HG02763 (cell line): ENCODE results near the gene MYO16.

Experiments
- ATAC-seq: cut with Tn5 transposase; IDR thresholded peaks from one replicate; pipeline ENCODE4 v1.9.1; 2021; ENCODE audit warnings: mild to moderate bottlenecking, moderate library complexity; ENCODE audit not compliant: unreplicated experiment

Gene MYO16

DNA sequence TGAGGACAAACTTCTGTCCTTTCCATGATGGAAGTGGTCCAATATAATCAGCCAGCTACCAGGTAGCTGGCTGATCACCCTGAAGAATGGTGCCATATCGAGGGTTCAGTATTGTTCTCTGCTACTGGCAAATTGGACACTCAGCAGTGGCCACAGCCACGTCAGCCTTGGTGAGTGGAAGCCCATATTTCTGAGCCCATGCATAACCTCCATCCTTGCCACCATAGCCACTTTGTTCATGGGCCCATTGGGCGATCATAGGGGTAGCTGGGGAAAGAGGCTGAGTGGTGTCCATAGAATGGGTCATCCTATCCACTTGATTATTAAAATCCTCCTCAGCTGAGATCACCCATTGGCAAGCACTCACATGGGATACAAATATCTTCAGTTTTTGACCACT lies 591.2 kb downstream of the MYO16 start:
- ATAC-seq: no peak

DNA sequence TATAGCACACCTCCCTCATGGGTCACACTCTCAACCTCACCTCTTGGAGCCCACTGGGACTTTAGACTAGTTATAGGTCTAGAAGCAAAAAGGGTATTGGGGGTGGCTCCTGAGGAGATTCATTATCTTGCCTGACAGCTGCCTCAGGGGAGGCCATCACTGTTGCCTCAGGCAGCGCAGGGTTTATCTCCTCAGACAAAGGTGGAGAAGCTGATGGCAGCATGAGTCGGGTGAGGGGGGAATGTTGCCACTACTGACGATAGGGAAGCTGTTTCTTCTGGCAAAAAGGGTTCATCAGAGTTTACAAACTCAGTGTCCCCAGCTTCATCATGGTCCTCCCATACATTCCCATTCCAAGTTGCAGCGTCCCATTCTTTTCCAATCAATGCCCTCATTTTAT lies 594.6 kb downstream of the MYO16 start:
- ATAC-seq: no peak

DNA sequence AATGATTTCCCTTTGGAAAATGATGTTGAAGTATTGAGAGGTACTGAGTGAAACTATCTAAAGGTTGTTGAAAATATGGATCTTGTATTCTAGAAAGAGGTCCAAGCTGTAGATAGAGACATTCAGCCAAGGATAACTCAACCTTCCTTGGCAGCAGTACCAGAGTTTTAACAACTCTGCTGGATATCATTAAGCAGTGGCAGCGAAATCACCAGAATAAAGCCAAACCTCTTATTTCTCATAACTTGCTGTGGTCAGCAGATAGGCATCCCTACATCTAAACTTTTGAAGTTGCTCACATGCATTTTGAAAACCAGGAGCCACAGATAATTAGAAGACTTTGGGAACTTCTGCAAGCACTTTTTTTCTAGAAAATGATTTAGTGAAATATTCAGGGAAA lies 597.2 kb downstream of the MYO16 start:
- ATAC-seq: no peak

DNA sequence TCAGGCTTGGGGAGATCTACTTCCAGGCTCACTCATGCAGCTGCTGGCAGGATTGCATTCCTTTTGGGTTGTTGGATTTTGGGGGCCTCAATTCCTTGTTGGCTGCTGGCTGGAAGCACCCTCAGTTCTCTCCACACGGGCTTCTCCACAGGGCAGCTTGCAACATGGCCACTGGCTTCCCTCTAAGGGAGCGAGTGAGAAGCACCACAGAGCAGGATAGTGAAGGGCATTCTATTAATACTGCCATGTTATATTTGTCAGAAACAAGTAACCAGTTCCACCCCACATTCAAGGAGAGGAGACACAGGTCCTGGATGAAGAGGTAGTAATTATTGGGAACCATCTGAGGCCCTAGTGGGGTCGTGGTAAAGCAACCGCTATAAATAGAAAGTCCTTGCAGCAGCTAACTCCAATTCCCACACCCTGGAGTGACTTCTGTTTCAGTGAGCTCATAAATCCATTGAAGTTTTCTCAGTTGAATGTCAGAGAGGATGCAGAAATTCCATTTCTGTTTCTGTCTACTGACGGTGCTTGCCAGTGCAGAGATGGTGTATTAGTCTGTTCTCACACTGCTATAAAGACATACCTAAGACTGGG lies 598.0 kb downstream of the MYO16 start:
- no peak for ATAC-seq

DNA sequence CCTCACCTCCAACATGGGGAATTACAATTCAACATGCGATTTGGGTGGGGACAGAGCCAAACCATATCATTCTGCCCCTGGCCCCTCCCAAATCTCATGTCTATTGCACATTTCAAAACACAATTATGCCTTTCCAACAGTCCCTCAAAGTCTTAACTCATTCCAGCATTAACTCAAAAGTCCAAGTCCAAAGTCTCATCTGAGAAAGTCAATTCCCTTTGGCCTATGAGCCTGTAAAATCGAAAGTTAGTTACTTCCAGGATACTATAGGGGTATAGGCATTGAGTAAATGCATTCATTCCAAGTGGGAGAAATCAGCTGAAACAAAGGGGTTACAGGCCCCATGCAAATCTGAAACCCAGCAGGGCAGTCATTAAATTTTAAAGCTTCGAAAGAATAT lies 598.8 kb downstream of the MYO16 start:
- ATAC-seq: no peak

DNA sequence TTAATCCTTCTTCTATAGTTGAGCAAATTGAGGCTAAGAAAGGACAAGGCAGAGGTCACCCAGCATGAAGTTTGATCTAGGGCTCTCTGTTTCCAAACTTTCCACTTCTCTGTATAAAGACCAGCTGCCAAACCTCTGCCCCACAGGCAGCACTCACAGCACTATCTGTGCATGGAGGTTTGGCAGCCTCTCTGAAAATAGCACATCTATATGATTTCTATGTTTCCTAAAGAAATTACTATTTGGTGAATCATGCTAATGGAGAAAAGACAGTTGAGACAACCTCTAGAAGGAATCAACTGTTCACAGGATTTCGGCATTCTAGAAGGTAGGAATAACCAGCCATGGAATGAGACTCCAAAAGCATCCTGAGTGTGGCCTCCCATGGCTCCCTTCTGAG lies 602.5 kb downstream of the MYO16 start:
- ATAC-seq: no peak

DNA sequence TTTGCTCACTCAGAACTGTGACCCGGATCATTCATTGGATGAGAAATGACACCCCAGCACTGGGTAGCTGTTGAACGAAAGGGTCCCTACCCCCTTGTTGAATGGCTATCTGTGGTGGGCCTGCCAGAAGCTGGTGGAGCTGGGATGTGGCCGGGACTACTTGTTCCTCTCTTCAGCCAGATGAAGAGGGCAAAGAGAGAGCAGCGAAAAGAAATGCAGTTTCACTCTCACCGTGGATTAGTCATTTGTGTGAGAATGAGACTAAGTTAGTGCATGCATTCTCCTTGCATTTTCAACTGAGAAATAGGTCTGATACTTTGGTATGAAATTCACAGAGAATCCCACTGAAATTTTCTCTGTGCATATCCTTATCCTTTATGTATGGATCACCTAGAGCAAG lies 603.9 kb downstream of the MYO16 start:
- no peak for ATAC-seq

DNA sequence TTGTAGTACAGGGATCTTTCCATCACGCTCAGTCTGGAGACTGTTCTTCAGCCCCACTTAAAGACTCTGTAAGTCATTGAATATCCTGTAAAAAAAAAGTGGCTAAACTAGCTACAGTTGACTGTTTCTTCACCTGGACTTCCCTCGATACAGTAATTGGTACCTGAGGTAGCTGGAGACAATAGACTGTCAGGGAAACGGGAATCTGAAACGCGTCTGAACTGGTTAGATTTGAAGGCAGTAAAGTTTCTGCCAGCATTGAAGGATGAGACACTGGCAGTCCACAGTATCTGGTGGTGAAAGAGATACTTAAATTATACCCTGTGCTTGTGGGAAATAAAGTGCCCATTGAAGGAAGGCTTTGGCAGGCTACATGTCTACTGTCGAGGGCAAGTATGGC lies 606.5 kb downstream of the MYO16 start:
- ATAC-seq: no peak

DNA sequence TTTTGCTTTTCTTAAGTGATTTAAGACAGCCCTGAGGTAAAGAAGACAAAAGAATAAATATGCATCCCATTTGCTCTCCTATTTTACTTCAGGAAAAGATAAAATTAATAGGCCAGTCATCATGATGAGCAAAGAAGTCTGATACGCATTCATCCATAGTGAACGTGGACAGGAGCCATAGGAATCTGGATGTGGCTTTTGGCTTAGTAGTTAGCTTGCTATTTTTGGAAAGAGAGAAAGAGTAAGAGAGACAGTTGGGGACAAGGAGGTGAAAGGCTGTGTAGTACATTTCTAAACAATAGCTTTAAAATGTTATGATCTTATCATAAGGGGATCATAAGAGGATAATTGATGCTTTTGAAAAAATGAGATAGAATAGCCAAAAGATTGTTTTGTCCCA lies 611.7 kb downstream of the MYO16 start:
- ATAC-seq: no peak

DNA sequence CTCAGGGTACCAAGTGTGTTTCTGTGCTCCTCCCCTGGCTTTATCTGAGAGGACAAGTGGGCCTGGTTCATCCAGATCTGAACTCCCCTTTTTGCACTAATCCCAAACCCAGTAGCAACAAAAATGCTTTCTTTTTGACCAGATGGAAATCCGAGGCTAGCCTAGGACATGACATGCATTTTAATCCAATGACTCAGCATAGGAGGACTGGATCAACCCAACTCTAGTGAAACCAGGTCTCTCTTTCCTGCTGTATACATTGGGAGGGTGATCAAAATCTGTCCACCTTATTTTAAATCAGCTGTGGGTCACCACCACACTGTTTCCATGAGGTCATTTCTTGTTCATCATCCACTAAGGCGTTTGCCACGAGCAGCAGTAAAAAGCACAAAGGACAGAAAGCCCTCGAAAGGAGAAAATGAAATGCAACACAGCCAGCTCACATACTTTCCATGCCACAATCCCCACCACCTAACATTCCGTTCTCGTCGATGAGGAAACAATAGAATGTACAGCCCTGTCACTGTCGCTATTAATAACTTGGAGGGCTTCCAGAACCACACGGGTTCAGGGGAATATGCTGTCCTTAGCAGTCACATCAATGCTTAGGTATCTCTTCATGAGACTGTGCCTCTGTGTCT lies 614.0 kb downstream of the MYO16 start:
- no peak for ATAC-seq

DNA sequence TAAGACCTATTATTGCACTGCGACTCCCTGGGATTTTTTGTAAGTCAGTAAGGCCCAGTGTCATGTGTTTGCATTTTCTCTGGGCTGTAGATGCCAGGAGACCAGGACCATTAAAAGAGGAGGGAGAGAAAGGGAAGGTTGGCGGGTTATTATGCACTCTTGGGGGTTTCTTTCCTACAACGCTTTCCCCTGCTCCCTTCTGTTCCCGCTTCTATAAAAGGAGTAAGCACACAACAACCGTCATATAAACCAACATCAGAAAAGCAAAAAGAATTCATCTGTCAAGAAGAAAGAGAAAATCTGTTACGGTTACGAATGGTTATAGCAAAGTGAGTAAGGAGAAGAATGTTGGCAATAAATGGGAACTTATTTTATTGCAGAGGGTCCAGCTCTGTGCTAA lies 615.2 kb downstream of the MYO16 start:
- ATAC-seq: no peak

DNA sequence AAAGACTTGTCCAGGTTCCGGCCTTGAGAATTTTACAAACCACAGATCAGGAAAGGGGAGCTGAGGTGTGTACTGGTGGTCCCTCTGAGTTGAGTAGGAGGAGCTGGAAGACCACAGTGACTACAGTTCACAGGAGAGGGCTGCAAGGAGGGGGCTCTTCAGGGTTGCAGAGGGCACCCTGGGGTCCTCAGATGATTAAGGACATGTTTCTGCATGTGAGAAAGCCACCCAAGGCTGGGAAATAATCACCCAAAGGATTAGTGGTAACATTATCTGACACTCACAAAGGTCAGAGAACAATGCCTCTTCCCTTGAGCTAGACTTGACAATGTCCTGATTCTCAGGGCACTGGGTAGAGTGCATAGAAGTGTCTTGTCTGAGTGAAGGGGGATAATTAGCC lies 616.6 kb downstream of the MYO16 start:
- no peak for ATAC-seq

DNA sequence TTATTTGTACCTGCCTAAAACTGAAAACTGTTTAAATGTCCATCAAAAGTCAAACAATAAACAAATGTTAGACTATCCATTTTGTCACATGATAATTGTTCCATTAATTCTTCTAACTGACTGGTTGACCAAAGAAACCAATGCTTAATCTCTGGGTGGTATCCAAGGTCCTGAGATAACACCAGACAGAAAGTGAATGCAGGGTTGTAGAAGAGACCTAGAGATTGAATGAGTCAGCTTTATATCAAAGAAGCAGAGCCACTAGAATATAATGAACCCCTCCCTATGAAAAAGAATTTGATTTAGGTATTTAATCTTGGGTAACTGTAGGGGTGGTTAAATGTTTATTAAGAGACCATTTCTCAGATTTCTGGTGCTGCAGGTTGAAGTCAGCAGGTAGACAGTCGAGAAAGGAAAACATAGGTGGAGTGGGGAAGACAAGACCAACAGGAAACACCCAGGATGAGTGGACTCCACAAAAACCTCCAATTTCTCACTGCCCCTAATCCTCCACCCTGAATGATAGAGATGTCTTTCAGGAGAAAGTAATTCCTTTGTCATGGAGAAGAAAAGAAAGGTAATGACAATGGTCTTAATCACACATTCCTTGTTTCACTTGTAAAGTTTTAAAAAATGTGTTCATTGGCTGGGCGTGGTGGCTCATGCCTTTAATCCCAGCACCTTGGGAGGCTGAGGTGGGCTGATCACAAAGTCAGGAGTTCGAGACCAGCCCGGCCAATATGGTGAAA lies 620.5 kb downstream of the MYO16 start:
- ATAC-seq: no peak

DNA sequence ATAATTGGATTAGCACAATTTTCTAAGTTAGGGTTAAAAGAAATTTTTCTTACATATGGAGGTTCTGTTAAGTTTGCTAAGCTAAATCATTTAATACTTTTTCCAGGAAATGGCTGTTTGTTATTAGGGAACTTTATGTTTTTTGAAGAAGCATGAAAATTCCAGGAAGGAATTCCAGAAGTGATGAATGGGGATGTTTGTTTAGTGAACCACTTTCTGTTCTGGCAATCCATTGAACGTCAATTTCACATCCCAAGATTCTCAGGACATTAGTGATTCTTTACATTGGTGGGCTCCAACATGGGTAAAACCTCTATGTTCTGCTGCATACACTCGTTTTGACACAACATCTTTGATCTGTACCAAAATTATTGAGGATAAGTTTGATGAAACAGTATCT lies 622.5 kb downstream of the MYO16 start:
- no peak for ATAC-seq

DNA sequence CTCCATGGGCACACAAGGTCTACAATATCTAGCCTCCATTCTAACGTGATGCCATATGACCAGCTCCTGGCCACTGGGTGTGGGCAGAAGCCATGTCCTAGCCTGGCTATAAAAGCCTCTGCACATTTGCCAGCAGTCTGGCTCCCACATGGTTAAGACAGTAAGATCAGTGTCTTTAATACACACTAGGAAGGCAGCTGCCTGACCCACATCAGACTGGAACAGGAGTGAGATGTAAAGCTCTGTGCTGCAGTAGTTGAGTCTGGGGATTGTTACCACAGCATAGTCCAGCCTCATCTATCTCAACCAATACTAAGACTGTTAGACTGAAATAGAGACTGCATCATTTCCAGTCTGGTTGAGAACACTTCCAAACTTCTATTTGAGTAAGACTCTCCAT lies 623.9 kb downstream of the MYO16 start:
- ATAC-seq: no peak

DNA sequence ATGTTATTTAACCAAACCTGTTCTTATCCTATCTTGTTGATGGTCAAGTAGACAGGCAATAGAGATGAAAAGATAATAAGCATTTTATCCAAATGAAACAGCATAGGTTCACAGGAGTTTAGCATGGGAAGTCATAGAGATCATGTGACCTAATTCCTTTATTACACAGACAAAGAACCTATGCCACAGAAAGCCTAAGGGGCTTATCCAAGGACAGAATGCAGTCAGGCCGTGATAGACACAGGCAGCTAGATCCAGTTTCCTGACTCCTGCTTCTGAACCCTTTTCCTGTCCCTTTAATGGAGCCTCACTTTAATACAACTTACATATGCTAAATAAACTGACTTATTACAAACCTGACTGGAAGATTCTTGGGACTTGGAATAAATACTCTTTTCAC lies 624.9 kb downstream of the MYO16 start:
- no peak for ATAC-seq

DNA sequence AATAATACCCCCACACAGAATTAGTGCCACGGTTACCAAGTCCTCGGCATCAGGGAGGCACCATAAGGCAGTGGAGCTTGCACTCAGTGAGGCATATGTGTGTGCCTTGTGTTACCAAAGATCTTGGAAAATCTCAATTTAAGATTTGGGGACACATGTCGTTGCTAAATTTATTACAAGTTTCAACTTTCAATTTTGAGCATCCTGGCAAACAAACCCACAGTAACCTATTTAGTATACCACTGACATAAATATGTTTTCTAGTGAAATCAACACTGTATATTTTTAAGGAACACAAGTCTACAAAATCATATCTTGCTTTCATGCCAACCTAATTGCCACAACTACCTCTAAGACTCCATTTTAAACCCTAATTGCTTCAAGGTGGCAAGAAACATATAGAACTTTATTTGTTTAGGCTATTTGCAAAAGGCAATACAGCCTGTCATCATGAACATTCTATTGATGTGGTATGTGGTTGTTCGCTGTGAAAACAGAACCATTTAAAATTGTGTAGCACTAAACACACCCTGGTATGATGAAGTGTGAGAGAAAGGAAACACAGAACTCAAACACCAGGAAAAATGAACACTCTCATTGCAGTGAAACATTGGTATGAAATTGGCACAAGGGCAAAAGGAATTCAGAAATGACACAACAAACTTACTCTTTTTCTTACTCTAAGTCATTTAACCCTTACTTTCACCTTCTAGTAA lies 625.9 kb downstream of the MYO16 start:
- ATAC-seq: no peak

DNA sequence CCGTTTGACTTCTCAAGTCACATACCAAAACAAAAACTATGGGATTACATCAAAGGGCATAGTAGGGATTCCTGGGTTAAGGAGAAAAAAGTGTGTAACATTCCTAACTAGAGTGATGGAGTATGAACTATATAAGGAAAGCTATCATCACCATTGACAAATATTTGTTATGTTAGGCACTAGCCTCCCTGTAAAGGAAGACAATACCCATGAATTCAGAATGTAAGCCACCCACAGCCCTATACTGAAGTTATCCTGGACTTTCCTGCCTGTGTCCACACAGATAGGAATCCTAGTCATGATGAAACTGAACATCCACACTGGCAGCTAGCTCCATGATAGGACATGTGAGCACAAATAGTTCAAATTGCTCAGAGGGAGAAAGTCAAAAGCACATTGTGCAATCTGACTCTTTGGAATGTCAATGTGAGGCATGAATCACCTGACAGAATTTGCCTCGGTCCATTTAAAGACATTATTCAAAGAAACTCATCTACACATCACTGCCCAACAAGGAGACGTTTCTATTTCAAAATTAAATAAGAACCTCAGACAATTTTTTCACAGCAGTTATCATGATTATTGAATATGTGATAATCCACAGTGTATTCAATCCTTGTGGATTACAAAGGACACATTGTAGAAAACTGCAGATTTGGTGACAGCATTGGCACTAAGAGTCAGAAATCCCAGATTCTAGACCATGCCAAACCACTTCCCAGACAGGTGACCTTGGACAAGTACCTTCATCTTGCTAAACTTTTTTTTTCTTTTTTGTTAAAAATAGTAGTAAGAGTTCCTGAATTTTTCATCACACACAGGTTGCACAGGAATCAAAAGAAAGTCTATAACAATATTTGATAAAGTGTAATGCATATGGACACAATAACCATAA lies 627.7 kb downstream of the MYO16 start:
- ATAC-seq: no peak
